Duodenal mucosa (tissue), 2 donors: ENCODE data around the gene TTC9.

Experiments used
- H3K27ac ChIP-seq: one replicate; pipeline ENCODE4 v1.7.0; 2013; ENCODE audit warnings: low read depth, low read length
- H3K27me3 ChIP-seq, 2 donors: one replicate each; pipeline ENCODE4 v1.7.0; 2013; ENCODE audit warnings: low read length in 2 of 2, control low read depth in 1 of 2; ENCODE audit not compliant: insufficient read depth in 2 of 2, control insufficient read depth in 1 of 2
- H3K36me3 ChIP-seq, 2 donors: one replicate each; pipeline ENCODE4 v1.7.0; 2013; ENCODE audit warnings: low read length in 2 of 2, control low read depth in 1 of 2; ENCODE audit not compliant: insufficient read depth in 2 of 2, control insufficient read depth in 1 of 2
- H3K4me1 ChIP-seq, 2 donors: one replicate each; pipeline ENCODE4 v1.7.0; 2013; ENCODE audit warnings: low read length in 2 of 2, control low read depth in 1 of 2; ENCODE audit not compliant: insufficient read depth in 2 of 2, control insufficient read depth in 1 of 2
- H3K4me3 ChIP-seq, 2 donors: one replicate each; pipeline ENCODE4 v1.7.0; 2013; ENCODE audit warnings: low read length in 2 of 2, low read depth in 1 of 2
- H3K9ac ChIP-seq, 2 donors: one replicate each; pipeline ENCODE4 v1.7.0; 2013; ENCODE audit warnings: low read length in 2 of 2, low read depth in 1 of 2
- H3K9me3 ChIP-seq, 2 donors: one replicate each; pipeline ENCODE4 v1.7.0; 2013; ENCODE audit warnings: low read length in 2 of 2, control low read depth in 1 of 2; ENCODE audit not compliant: control insufficient read depth in 1 of 2

The TTC9 gene

DNA sequence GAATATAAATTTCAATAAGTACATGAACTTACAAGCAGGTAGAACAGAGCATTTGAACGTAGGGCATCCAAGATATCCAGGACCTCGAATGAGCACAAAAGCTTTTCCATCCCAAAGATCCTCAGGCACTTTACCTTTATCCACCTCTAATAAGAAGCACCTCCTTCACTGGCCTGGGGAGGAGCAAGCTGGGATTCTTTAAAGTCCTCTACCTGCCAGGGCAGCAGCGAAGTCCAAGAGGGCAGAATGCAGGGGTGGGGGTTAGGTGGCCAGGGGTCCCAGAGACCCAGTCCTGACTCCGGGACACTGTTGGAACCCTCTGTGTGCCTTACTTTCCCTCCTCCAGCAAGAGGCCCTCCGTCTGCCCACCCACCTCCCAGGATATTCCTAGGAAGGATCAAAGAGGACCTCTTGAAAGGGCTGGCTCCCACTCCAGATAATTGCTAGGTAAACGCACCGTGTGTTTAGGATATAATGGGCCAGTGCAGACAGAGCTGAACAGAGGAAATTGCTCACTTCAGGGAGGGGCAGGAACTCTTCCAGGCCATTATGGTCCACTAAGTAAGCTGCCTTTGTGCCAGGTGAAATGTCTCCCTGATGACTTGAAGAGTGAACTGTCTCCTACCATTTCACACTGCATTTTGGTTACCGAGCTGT is 68.1 kb downstream of the TTC9 start:
- Histone ChIP-seq H3K27ac (no peak overlapping the region), H3K36me3 (no peaks in the 10 kb centered on the region), H3K4me1 (no peaks in the 10 kb centered on the region)

DNA sequence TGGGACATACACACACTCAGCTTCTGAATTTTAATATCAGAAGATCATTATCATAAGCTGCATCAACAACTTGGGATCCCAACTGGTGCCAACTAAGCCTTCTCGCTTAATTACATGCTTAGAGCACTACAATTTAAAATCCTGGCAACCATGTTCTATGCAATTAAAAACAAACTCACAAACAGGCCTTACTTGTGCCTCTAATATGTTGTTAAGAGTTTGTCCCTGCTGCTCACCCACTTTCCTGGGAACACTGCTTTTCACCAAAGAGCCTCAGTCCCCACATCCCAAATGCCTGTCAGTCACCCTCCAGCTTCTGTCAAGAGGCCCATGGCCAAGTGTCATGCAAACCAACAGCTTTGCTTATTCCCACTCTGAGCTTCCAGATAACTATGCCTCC is 69.7 kb downstream of the TTC9 start:
- no peaks in the 10 kb centered on the region for H3K9me3 ChIP-seq
- H3K27me3 ChIP-seq = no peaks in the 10 kb centered on the region
- H3K36me3 ChIP-seq = no peaks in the 10 kb centered on the region
- H3K4me1 ChIP-seq = peaks cover 1 to 2% of the 10 kb centered on the region in 2 donors
- H3K9ac ChIP-seq = no peak overlapping the region
- no peak overlapping the region for H3K27ac ChIP-seq
- H3K4me3 ChIP-seq = no peak overlapping the region

More for the DNA sequence above, 68.1 kb downstream of the TTC9 start:
- H3K4me3 ChIP-seq = no peak overlapping the region
- H3K9ac ChIP-seq = no peak overlapping the region
- no peaks in the 10 kb centered on the region for H3K9me3 ChIP-seq
- H3K27me3 ChIP-seq = peaks cover 0 to 5% of the 10 kb centered on the region in 2 donors

DNA sequence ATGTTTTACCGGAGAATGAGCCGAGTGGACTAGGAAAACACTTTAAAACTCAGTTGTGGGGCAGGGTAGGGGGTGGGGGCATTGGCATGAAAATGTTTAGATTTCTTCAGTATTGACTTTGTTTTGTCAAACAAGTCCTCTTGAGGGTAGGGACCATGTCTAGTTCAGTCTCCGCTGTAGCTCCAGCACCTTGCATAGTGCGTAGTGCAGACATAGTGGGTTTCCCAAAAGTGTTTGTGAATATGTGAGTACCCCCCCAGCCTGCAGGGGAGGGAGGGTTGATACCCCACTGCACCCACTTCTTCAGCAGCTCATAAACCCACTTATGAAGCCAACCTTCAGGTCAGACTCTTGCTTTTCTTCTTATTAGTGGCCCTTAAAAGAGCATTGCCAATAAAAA is 71.4 kb downstream of the TTC9 start:
- peaks cover 11 to 12% of the 10 kb centered on the region in 2 donors for H3K4me1 ChIP-seq
- H3K9me3 ChIP-seq = no peaks in the 10 kb centered on the region
- no peak overlapping the region for H3K4me3 ChIP-seq
- no peak overlapping the region for H3K27ac ChIP-seq
- no peaks in the 10 kb centered on the region for H3K27me3 ChIP-seq
- no peaks in the 10 kb centered on the region for H3K36me3 ChIP-seq
- H3K9ac ChIP-seq = no peak overlapping the region

DNA sequence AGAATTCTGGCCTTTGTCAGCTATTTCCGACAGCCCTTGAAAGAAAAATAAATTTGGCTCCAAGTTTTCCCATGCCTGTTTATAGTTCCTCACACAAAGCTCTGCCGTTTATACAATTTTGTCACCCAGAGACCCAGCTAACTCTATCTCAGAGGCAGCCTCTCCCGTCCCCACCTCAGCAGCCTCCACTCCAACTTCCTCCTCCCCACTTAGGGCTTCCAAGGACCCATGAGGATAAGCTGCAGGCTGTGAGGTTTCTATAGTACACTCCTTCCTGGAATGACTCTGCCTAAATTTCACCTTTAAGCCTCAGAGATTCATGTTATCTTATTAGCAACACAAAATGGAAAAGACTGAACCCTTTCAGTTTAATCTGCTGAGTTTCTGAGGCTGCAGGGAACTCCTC is 71.8 kb downstream of the TTC9 start:
- H3K27ac ChIP-seq = no peak overlapping the region
- no peaks in the 10 kb centered on the region for H3K36me3 ChIP-seq
- H3K9ac ChIP-seq = no peak overlapping the region
- H3K27me3 ChIP-seq = no peaks in the 10 kb centered on the region
- H3K4me1 ChIP-seq = peaks cover 13 to 17% of the 10 kb centered on the region in 2 donors
- H3K4me3 ChIP-seq = no peak overlapping the region
- H3K9me3 ChIP-seq = no peaks in the 10 kb centered on the region

DNA sequence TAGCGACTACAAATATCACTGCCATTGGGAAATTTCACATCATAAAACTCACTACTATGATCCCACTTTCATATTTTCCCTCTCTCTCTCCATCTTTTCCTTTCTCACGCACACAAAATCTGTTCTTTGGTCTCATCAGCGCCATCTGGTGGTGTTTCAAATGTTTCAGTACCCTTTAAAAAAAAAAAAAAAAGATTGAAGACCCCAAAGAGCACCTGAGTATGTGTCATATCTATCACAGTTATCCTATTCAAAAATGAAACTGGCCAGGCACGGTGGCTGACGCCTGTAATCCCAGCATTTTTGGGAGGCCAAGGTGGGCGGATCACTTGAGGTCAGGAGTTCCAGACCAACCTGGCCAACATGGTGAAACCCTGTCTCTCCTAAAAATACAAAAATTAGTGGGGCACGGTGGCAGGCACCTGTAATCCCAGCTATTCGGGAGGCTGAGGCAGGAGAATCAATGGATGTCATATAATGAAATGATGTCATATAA is 72.4 kb downstream of the TTC9 start:
- Histone ChIP-seq H3K36me3 (no peaks in the 10 kb centered on the region), H3K9me3 (no peaks in the 10 kb centered on the region), H3K9ac (no peak overlapping the region), H3K27ac (no peak overlapping the region), H3K4me1 (peaks cover 19 to 21% of the 10 kb centered on the region in 2 donors), H3K4me3 (no peak overlapping the region), H3K27me3 (no peaks in the 10 kb centered on the region)

DNA sequence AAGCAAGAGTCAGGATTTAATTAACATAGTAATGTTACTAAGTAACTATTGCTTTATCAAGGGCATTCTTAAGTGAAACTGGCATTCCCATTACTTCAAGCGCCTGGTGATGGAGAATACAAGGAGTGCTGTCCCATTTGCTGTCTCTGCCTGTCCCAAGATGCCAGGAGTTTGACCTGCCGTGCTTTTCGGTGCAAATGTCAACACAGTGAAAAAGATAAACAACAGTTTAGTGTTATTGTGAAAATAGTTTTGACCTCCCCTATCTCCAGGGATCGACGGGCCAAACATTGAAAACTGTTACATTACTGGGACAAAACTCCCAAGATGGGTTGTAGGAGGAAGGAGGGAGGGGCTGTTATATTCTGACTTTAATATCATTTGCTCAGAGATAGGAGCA is 74.8 kb downstream of the TTC9 start:
- Histone ChIP-seq H3K27ac (no peak overlapping the region), H3K4me3 (no peak overlapping the region), H3K4me1 (peaks cover 19 to 21% of the 10 kb centered on the region in 2 donors), H3K9ac (no peak overlapping the region), H3K36me3 (no peaks in the 10 kb centered on the region), H3K9me3 (no peaks in the 10 kb centered on the region), H3K27me3 (no peaks in the 10 kb centered on the region)

DNA sequence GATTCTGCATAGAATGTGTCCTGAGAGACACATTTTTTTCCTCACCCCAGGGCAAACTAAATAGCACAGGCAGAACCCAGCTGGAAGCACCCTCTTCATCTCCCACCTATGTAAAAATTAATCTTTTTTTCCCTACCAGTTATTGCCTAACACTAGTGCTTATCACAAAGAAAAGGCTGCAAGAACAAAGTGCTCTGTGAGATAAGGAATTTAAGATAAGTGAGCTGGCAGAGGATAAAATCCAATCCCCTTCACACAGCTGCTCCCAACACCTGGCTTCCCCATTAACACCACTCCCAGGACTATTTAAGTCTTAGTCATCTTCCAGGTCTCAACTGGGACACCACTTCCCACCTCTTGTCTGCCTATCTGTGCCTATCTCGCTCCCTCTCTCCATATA is 75.2 kb downstream of the TTC9 start:
- no peak overlapping the region for H3K27ac ChIP-seq
- peaks cover 19 to 21% of the 10 kb centered on the region in 2 donors for H3K4me1 ChIP-seq
- no peaks in the 10 kb centered on the region for H3K27me3 ChIP-seq
- no peak overlapping the region for H3K9ac ChIP-seq
- no peak overlapping the region for H3K4me3 ChIP-seq
- no peaks in the 10 kb centered on the region for H3K36me3 ChIP-seq
- no peaks in the 10 kb centered on the region for H3K9me3 ChIP-seq

DNA sequence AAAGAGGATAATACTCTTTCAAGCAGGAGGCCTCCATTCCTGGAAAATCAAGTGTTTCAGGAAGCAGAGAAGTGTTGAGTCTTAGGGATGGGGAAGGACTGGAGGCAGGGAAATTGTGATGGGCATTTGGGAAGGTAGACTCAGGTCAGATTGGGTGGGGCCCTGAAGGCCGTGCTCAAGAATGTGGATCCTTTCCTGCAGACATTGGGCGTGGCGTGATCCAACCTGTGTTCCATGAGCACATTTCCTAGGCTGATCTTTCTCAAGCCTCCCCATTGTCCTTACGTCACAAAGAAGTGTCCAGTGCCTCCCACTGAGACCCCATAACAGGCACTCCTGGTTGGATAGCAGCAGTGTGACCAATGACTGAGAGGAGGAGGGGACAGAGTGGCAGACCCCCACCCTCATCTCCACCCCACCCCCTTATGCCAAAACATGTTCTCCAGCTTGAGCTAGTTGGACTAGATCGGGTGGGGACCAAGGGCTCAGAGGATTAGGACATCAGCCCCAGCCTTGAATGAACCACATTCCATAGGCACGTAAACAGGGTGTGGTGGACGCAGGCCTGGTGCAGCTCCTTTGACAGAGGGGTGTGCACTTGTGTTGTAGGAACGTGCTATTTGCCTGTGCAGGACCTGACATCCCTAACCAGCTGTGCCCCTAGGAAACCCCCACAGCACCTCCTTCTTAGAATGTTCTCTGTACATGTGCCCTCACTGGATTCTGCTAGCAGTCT is 76.8 kb downstream of the TTC9 start:
- Histone ChIP-seq H3K36me3 (no peaks in the 10 kb centered on the region), H3K9ac (no peak overlapping the region), H3K27me3 (no peaks in the 10 kb centered on the region), H3K27ac (no peak overlapping the region), H3K4me3 (no peak overlapping the region), H3K9me3 (no peaks in the 10 kb centered on the region), H3K4me1 (peaks cover 19 to 21% of the 10 kb centered on the region in 2 donors)

DNA sequence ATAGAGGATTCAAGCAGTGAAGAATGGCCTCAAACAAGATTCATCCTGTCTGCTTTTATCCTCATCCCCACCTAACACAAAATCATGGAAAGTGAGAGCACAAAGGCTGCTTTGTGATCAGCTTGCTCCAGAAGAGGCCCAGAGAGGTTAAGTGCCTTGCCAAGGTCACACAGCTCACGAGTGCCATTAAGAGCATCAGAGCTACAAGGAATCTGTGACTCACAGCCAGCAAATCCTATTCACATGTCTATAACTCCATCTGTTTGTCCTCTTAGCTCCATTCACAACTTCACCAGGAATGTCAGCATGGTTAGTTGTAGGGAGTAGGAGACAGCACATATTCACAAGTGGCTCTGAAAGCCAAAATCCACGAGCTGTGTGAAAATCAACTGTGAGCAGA is 79.8 kb downstream of the TTC9 start:
- peaks cover 17 to 18% of the 10 kb centered on the region in 2 donors for H3K4me1 ChIP-seq
- no peak overlapping the region for H3K9ac ChIP-seq
- no peak overlapping the region for H3K27ac ChIP-seq
- H3K4me3 ChIP-seq = no peak overlapping the region
- no peaks in the 10 kb centered on the region for H3K9me3 ChIP-seq
- no peaks in the 10 kb centered on the region for H3K36me3 ChIP-seq
- no peaks in the 10 kb centered on the region for H3K27me3 ChIP-seq

DNA sequence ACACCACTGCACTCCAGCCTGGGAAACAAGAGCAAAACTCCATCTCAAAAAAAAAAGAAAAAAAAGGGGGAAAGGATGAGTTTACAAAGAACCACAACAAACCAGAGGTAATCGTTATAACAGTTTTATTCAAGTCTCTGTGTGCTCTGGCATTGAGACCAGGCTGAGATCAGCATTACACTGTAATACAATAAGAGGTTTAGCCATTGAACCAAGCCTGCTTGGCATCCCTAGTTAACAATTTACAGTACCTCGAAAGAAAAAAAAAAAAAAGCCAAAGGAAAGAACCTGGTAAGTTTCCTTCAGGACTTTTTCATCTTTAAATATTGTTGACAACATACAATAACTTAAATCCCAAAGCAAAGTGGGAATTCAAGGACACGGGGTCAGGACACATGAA is 80.7 kb downstream of the TTC9 start:
- H3K27ac ChIP-seq = no peak overlapping the region
- H3K4me1 ChIP-seq = peaks cover 8 to 11% of the 10 kb centered on the region in 2 donors
- no peak overlapping the region for H3K4me3 ChIP-seq
- no peaks in the 10 kb centered on the region for H3K27me3 ChIP-seq
- H3K9me3 ChIP-seq = no peaks in the 10 kb centered on the region
- no peaks in the 10 kb centered on the region for H3K36me3 ChIP-seq
- H3K9ac ChIP-seq = no peak overlapping the region
